Measurements from ENCODE around the gene TTLL11. TPM values are rescaled to one million over a fixed set of nuclear protein-coding genes. Genes with fewer than 3 reads are reported as not detected.
A peak's percentile ranks its signal among the peaks of the same experiment; 100 is the strongest.

TTLL11 gene
- total RNA-seq, 4 donors from 2014 or later = 15.1 to 42.6 (median 29.1) TPM

DNA sequence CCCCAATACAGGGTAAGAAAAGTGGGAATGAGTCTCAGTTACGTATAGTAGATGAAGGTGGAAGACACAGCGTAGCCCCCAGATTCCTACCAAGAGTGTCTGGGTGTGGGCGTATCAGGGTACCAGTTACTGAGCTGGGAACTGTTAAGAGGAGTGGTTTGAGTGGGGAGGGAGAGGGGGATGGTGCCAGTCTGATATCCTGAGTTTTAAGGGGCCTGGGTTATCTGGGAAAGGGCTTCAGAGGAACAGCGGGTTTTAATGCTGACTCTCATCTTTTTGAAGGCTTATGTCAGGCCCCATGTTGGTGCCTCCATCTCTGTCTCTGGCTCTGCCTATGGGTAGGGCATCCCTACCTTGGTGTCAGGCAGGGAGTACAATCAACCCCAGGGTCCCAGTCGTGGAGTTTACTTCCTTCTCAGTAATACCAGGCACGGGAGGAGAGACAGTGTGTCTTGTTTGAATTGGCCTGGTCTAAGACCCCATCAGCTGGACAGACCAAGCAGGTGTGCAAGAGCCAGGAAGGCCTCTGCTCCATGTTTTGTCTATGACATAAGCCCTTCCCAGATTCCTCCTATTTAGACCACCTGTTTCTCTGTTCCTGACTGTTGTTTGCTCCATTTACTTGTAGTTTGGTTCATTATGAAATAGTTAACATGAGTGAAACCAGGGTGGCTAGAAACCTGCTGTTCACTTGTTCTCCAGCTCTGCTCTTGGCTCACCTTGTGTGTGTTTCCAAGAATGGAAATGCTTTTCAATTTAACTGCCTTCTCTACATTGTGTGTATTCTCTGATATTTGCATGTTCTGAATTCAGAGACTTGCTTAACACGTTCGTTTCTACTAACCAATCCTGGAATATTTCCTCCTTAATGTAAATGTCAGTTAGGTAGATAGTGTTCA is 316.1 kb downstream of the TTLL11 start:
- Histone ChIP-seq H3K4me3 (no peak overlapping the region), H3K4me1 (peaks cover 0 to 22% (median 0%) of the 10 kb centered on the region in 3 donors), H3K27me3 (no peaks in the 10 kb centered on the region), H3K9me3 (peaks cover 0 to 4% (median 0%) of the 10 kb centered on the region in 3 donors), H3K27ac (no peak overlapping the region), H3K36me3 (peaks cover 0 to 77% of the 10 kb centered on the region in 2 donors)
- WGBS, 2 donors (ENCODE audit: low coverage in 1 of 2) = 97 to 98% methylated on average over 5 of the region's 8 CpGs
- no peak for TF ChIP-seq POLR2A (IDR thresholded peaks at IDR 0.05)
- no peak for TF ChIP-seq EP300 (IDR thresholded peaks at IDR 0.05)
- no peak for TF ChIP-seq POLR2AphosphoS5 (IDR thresholded peaks at IDR 0.05)
- no peak for TF ChIP-seq CTCF (IDR thresholded peaks at IDR 0.05)
- ATAC-seq = no peak

GRCh38 chr9:121776001-121776738 is 316.9 kb downstream of the TTLL11 start:
- peaks cover 0 to 30% (median 3%) of the 10 kb centered on the region in 3 donors for H3K4me1 ChIP-seq
- peaks cover 0 to 77% of the 10 kb centered on the region in 2 donors for H3K36me3 ChIP-seq
- no peak overlapping the region for H3K4me3 ChIP-seq
- 91 to 98% methylated on average over 6 to 13 of the region's 23 CpGs for WGBS, 2 donors (ENCODE audit: low coverage in 1 of 2)
- TF ChIP-seq POLR2A (IDR thresholded peaks at IDR 0.05) = no peak
- no peak for TF ChIP-seq EP300 (IDR thresholded peaks at IDR 0.05)
- no peak for TF ChIP-seq POLR2AphosphoS5 (IDR thresholded peaks at IDR 0.05)
- no peak for TF ChIP-seq CTCF (IDR thresholded peaks at IDR 0.05)
- H3K9me3 ChIP-seq = peaks cover 0 to 4% (median 0%) of the 10 kb centered on the region in 3 donors
- H3K27me3 ChIP-seq = no peaks in the 10 kb centered on the region
- no peak for ATAC-seq
- H3K27ac ChIP-seq = no peak overlapping the region

DNA sequence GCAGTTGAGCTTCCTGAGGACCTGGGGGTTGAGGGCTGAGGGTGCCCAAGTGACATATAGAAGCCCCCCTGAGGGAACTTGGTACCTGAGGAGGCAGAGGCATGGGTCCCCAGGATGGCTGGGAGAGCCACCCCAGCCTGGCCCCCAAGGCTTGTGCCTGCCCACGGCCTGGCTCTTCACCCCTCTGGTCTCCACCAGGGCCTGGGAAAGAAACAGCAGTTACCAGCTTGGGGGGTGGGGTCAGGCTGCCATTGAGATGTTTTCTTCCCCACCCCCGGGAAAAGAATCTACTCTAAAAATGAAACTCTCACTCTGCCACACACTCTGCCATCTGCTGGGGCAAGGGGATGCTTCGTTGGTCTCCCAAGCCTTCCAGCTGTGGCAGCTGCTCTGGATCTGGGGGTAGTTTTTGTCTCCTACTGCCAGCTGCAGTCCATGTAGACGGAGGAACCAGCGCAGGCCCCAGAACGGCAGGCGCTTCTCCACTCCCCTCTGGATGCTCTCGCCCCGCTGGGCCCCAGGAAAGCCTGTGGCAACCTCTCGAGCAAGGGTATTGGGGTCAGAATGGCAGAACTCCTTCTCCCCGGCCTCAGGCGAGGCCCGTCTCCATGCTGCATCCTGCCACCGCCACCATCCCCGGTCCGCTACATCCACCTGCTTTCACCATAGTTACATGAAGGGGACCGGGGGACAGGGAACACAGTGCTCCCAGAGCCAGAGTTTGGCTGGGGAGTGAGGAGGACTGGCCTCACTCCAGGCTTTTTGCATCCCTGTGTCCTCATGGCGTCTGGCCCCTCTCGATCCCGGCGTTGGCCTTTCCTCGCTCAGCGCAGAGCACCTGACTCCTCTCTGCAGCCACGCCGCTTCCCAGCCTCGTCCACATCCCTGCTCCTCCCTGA is 318.1 kb downstream of the TTLL11 start:
- TF ChIP-seq POLR2A (IDR thresholded peaks at IDR 0.05) = no peak
- TF ChIP-seq EP300 (IDR thresholded peaks at IDR 0.05) = no peak
- no peak for TF ChIP-seq POLR2AphosphoS5 (IDR thresholded peaks at IDR 0.05)
- TF ChIP-seq CTCF (IDR thresholded peaks at IDR 0.05) = no peak
- peaks cover 0 to 33% (median 5%) of the 10 kb centered on the region in 3 donors for H3K4me1 ChIP-seq
- ATAC-seq = no peak
- no peaks in the 10 kb centered on the region for H3K27me3 ChIP-seq
- peak overlapping the region in 1 of 4 donors; percentile 1 for H3K27ac ChIP-seq
- peaks cover 0 to 4% (median 0%) of the 10 kb centered on the region in 3 donors for H3K9me3 ChIP-seq
- WGBS, 2 donors (ENCODE audit: low coverage in 1 of 2) = 93% methylated on average over 9 of the region's 26 CpGs; no CpG with 5 or more reads in 1 of the 2 donors
- no peak overlapping the region for H3K4me3 ChIP-seq
- H3K36me3 ChIP-seq = peaks cover 0 to 79% of the 10 kb centered on the region in 2 donors

DNA sequence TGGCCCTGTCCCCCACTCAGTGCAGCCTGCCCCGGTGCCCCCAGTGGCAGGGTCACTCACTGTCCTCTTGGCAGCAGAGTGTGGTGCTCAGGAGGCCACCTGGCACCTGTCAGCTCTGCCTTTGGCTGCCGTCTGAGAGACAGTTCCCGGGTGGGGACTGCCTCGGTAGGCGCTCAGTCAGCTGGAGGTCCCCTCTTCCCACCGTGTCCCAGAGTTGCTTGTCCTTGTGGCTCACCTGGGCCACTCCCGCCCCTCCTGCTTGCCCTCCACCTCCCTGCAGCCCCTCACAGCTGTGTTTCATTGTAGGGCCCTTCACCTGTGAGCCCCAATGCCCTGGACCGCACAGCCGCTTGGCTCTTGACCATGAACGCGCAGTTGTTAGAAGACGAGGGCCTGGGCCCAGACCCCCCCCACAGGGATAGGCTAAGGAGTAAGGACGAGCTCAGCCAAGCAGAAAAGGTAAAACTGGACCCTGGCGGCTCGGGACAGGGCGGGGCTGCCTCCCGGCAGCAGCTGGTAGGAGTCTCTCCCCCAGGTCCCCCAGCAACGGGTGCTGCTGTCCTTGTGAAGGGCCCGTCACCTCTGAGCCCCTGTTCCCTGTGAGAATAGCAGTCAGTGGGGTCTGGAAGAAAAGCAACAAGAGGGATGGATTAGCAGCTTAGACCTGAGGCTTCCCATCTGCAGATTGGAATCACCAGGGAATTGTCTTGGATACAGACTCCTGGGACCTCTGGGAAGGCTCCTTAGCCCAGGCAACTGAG is 319.0 kb downstream of the TTLL11 start:
- H3K36me3 ChIP-seq = peaks cover 0 to 87% of the 10 kb centered on the region in 2 donors
- H3K4me3 ChIP-seq = no peak overlapping the region
- peaks cover 0 to 4% (median 0%) of the 10 kb centered on the region in 3 donors for H3K9me3 ChIP-seq
- ATAC-seq = no peak
- H3K27ac ChIP-seq = peak overlapping the region in 1 of 4 donors; percentile 27
- no peak for TF ChIP-seq CTCF (IDR thresholded peaks at IDR 0.05)
- no peak for TF ChIP-seq POLR2AphosphoS5 (IDR thresholded peaks at IDR 0.05)
- TF ChIP-seq POLR2A (IDR thresholded peaks at IDR 0.05) = no peak
- TF ChIP-seq EP300 (IDR thresholded peaks at IDR 0.05) = no peak
- no peaks in the 10 kb centered on the region for H3K27me3 ChIP-seq
- H3K4me1 ChIP-seq = peaks cover 0 to 25% (median 5%) of the 10 kb centered on the region in 3 donors
- WGBS, 2 donors (ENCODE audit: low coverage in 1 of 2) = 62 to 100% methylated on average over 1 to 3 of the region's 19 CpGs

Data from gastroesophageal sphincter (tissue), 4 donors.